ENCODE results near the gene BICC1.

GRCh38 chr10:58647376-58648112 lies 134.9 kb downstream of the BICC1 start:
- TF ChIP-seq CTCF (IDR thresholded peaks at IDR 0.05) (no peak), POLR2A (IDR thresholded peaks at IDR 0.05) (no peak)

Measured in thyroid gland (tissue), 4 donors.